ENCODE measurements around the gene NUAK1.

NUAK1 gene

GRCh38 chr12:106062693-106063092 is 76.1 kb downstream of the NUAK1 start:
- DNase-seq (ENCODE audit: low read depth): no peak

DNA sequence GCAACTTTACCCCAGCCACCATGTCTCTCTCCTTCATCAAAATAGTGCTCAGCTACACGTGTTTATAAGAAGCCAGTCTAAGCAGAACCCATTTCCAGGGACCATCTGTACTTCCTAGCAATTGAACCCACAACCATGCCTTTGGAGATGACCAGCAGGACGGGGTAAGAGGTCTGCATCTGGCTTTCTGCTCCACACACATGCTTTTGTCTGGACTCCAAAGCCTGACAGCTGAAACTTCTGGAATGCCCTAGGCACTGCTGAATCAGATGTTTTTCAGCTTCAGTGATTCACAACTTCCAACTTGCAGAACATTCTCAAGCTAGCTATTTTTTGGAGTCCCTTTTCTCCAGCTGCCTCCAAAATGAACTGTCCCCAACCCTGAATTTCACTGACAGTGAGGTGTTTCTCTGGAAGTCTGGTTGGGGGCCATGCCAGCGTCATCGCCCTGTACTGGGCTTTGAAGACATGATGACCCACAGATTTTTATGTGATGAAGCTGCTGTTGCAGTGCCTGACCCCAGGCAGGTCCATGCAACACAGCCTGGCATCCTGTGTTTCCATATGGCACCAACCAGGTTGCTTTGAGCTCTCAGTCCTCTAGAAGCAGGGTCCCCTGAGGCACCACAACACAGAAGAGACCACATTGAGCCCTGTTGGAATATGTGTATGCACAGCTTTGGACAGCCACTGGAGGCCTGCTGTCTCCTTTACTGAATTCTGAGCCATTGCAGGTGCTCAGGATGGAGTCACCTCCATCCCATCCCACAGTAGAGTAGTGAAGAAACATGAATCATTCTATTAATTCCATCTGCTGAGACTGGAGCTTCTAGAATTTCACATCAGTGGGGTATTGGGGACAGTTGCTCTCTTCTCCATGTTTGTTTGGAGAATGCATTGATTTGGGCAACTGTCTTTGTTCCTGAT is 80.2 kb downstream of the NUAK1 start:
- no peak for DNase-seq (ENCODE audit: low read depth)

DNA sequence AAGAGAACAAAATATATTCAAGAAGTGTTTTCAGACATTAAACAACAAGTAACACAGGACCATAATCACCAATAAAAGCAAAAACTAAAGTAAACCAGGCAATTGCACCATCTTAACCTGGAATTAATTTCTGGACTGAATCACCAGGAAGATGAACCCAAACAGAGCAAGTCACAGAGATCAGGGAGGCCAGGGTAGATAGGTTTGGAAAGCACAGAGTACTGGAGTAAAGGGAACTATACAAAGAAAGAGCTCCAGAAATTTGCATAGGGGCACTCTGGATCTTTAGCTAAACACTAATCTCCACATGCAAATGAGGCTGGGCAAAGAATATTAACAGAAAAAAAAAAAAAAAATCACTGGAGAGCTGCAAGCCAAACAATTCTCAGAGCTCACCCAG is 84.7 kb downstream of the NUAK1 start:
- DNase-seq (ENCODE audit: low read depth): no peak

DNA sequence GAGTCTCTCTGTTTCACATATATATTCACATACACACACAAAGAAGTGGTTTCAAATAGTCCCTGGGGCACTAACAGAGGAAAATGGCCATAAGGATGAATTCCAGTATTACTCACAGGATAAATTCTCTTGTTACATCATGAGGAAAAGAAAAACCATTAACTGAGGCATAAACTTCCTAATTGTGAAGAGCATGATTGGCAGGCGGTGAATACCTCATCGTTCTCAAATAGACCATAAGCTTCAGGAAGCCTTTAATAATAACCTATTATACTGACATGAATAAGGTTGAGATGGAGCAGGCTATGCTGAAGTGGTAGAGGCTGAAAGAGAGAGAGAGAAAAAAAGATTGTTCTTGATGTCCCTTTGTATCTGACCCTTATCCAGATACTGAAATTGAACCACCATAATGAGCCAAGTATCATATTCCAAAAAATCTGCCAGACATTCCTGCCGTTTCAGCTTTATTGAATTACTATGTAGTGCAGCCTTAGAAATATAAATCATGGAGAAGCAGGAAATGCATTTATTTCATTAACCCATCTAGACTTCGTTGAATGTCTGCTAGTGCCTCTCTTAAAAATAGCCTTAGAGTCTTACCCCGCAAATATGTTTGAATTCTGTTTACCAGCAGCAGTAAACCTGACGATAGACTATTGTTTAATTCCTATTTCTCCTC is 86.8 kb downstream of the NUAK1 start:
- DNase-seq (ENCODE audit: low read depth): no peak

- DNase-seq (ENCODE audit: low read depth): no peak
Observed at GRCh38 chr12:106049546-106049945, 89.2 kb downstream of the NUAK1 start.

DNA sequence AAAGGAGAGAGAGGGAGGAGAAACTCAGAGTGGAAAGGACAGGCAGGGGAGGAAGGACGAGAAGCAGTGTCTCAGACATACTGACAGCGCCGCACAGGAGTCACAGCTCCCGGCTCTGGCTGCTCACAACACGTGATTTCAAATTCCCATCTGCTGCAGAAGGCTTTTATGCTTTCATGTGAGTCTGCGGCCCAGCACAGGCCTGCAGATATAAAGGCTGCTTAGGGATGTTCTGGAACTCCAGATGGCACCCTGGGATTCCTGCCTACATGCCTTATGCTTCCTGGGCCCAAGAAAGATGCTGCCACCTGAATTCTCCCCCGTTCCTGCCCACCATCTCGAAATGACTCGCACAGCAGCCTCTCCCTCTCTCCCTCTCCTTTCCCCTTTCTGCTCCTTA is 89.6 kb downstream of the NUAK1 start:
- DNase-seq (ENCODE audit: low read depth): no peak

DNA sequence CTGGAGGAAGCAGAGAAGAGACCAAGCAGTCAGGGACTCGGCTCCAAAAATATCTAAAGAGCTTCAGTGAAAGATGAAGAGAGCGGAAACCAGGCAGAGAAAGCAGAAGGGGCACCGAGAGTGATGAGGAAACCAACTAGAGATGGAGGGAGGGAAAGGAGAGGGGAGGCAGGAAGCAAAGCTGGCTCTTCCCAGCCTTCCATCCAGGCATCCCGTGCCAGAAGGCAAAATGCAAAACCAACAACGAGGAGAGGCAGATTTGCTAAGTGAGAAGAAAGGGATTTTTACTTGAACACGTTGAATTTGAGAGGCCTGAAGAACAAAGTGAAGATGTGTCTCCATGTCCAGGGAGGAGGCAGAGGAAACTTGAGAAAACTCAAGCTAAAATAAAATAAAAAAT is 90.1 kb downstream of the NUAK1 start:
- DNase-seq (ENCODE audit: low read depth): no peak

DNA sequence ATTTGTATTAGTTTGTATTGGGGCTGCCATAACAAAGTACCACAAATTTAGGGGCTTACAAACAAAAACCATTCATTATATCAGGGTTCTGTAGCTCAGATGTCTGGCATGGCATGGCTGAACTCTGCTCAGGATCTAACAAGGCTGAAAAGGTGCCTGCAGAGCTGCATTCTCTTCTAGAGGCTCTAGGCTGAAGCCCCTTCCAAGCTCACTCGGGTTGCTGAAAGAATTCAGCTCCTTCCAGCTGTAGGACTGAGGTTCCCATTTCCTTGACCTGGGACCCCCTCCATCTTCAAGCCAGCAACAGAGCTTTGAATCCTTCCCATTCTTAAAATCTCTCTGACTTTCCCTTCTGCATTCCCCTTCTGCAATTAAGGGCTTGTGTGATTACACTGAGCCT is 90.7 kb downstream of the NUAK1 start:
- DNase-seq (ENCODE audit: low read depth): no peak

DNA sequence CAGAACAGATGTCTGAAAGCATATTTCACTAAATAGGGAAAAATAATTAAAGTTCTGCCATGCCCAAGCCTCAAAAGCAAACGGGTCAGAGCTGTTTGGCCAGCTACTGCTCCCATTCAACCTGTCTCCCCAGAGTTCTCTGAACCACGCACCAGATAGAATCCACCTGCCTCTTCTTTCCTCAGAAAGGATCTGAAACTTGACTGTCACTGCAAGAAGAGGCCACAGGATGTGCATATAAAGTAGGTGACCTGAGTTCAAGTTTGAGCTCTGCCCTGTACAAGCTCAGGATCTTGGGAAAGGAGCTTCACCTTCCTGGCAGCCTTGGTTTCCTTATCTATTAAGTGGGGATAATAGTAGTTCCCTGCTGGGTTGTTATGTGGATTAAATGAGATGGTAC is 91.8 kb downstream of the NUAK1 start:
- no peak for DNase-seq (ENCODE audit: low read depth)

GRCh38 chr12:106046301-106046846 is 92.4 kb downstream of the NUAK1 start:
- DNase-seq (ENCODE audit: low read depth): no peak

DNA sequence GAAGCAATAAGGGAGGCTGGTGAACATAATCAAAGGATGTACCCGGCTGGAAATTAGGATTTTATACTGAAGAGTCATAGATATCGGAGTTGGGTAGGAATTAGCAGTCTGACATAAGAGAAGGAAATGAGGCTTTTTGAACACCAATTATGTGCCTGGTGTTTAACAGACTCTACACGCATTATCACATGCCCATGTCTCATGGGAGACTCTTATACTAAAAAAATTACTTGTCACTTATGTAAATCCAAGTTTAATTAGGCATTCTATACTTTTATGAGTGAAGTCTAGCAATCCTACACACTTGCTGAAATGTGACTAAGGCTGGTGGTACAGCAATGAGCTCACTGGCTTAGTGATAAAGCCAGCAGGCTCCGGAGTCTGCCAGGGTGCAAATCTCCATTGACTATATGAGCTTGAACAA is 93.5 kb downstream of the NUAK1 start:
- no peak for DNase-seq (ENCODE audit: low read depth)

DNA sequence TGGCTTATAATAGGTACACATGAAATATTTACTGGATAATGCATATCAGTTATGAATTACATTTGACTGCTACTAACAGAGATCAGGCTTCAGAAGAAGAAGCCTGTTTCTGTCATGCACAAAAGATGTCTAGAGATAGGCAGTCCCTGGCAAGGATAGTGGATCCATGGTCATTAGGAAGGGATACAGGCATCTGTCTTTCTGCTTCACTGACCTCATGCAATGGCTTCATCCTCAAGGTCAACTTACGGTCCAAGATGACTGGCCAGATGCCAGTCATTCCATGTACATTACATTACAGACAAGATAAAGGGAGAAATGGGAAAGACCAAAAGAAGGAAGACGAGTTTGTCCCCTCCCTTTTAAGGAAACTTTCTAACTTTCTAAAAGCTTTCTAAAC is 94.0 kb downstream of the NUAK1 start:
- DNase-seq (ENCODE audit: low read depth): no peak

DNA sequence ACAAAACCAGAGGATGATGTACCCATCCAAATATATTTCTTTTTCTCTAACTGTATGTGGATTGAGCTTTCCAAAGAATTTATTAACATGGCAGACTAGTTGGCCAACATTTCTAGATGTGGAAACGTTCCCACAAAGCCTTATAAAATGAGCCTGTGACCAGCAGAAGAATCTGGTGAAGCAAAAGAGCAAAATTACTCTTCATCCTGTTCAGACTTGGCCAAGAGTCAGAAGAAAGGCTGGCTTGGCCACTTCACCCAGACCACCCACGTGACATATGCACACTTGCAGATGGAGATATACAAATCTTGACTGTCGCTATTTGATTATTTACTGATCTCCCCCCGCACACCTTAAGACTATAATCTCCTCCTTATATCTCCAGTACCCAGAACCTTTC is 96.7 kb downstream of the NUAK1 start:
- DNase-seq (ENCODE audit: low read depth): no peak

DNA sequence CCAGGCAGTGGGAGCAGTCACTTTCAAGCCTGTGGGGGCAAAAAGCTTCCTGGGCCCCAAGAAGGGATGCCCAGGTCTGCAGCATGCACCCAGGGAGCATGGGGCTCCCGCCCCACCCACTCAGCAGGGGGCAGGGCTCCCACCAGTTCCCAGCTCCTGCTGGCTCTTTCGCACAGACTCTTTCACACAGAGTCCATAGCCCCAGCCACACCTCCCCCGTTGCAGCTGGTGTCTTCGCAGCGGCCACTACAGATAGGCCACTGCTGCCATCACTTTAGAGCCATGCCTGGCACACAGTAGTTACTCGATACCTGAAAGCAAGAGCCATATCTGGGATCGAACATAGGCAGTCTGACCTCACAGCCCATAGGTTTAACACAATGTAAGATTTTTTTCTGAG is 98.2 kb downstream of the NUAK1 start:
- no peak for DNase-seq (ENCODE audit: low read depth)

DNA sequence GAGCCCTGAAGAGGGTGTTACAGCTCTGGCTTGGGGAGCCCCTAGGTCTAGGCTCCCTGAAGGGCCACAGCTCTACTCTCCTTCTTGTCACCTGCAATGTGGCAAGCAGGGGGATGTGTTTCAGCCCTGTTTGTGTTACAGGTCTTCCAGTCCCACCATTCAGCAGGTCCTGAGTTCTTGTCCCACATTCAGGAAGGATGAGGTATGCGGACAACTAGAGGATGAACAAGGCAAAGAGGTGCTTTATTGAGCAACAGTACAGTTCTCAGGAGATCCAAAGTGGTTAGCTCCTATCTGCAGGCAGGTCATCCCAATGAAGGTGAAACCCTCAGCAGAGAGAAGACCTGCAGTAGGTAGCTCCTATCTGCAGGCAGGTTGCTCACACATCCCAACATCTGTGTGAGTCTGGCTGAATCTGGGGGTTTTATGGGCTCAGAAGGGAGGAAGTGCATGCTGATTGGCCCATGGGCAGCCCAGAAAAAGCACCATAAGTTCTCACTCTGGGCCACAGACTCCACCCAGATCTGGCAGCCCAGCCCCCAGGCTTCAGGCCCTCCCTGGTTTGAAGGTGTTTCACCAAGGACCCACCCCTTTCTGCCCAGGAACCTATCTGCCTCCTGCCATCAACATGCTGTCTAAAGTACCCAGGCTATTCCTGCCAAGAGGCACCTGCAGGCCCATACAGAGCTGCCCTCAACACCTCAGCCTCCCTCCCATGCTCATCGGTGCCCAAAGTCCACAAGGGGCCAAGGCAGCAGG is 98.9 kb downstream of the NUAK1 start:
- no peak for DNase-seq (ENCODE audit: low read depth)

DNA sequence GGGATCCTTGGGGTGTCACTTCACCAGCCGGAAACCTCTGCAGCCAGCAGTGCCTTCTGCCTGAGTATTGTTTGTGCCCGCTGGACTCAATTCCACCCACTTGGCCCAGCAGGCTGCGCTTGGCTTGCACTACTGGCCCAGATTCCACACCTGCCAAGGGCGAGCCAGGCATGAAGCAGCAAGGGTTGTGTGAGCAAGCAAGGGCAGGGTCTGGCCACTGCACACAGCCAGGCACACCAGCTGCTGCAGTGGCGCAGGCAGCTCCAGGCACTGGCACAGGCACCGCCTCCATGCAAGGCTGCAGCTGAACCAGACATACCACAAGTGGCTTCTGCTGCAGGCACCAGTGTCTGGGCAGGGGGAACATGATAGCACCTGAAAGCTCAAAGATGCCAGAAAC is 99.5 kb downstream of the NUAK1 start:
- DNase-seq (ENCODE audit: low read depth): no peak

- DNase-seq (ENCODE audit: low read depth): no peak
Observed at GRCh38 chr12:106037524-106038298, 101.0 kb downstream of the NUAK1 start.

DNA sequence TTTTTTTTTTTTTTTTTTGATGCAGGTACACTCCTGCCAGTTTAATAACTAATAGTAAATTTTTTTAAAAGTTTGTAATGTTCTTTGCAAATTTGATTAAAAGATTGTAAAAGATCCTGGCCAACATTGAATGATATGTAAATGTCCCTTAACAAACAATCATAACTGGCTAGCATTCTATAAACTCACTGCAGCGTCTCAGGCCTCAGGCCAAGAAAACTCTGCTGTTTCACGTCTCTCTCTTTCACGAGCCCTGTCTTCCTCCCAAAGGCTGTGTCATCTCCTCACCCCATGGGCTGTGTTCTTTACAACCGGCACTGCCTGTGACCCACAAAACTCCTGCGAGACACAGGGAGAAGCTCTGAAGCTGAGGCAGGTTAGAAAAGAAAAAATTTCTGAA is 103.3 kb downstream of the NUAK1 start:
- no peak for DNase-seq (ENCODE audit: low read depth)

GRCh38 chr12:106034316-106034715 is 104.4 kb downstream of the NUAK1 start:
- DNase-seq (ENCODE audit: low read depth): no peak

DNA sequence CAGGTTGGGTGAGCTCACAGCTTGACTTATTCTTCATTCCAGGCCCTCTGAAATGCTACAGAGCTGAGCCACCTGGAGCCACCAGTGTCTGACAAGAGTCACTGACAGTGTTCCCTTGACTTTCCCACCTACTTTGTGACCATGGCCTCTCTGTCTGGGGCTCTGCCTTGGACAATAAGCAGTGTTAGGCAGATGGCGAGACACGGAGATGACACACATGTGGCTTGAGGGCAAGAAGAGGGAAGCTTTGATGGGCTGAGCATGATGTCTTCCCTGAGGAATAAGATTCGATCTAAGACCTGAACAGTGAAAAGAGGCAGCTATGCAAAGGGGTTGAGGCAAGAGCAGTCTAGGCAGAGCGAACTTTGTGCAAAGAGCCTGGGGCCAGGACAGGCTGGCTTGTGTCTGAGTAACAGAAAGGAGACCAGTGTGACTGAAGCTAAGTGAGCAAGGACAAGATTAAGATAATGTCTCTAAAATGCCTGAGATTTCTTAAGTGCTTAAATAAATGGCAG is 105.5 kb downstream of the NUAK1 start:
- DNase-seq (ENCODE audit: low read depth): no peak

- DNase-seq (ENCODE audit: low read depth): no peak
Observed at GRCh38 chr12:106032623-106032925, 106.2 kb downstream of the NUAK1 start.
